NCI-H2227 treated with DMSO at 0.1 percent for 48 hours (cell line): Measurements from ENCODE around the gene AQR.
"Not testable (repeated sequence)": the region's sequence is repeated elsewhere in the genome, so short reads cannot be mapped to it uniquely, and the experiment has no call there.

Experiments
- DNase-seq: peaks from one replicate; lab custom pipeline; 2025; lab: John Stamatoyannopoulos, UW

Gene AQR

GRCh38 chr15:34953851-34954250 lies 15.7 kb downstream of the AQR start:
- no peak for DNase-seq

- no peak for DNase-seq
Observed at GRCh38 chr15:34952481-34952880, 17.1 kb downstream of the AQR start.

- DNase-seq, result no peak
Observed at GRCh38 chr15:34951993-34952392, 17.5 kb downstream of the AQR start.

- DNase-seq, result no peak
Observed at GRCh38 chr15:34944936-34945335, 24.6 kb downstream of the AQR start.

DNA sequence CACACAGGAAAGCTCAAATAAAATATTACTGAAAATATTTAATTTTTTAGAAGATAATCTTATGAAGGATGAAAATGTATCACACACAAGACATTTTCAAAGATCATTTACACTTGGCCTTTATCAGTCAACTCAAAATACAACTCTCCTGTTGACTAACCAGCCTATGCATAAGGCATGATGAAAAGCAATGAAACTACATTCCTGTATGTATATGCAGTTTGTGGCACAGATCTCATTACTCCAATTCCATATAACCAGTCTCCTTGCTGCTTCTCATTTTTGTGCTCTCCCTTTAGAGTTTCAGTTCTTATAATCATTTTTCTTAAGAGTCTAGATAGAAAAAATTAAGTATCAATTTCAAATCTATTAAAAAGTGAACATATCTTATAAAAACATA lies 25.8 kb downstream of the AQR start:
- DNase-seq, result no peak

DNA sequence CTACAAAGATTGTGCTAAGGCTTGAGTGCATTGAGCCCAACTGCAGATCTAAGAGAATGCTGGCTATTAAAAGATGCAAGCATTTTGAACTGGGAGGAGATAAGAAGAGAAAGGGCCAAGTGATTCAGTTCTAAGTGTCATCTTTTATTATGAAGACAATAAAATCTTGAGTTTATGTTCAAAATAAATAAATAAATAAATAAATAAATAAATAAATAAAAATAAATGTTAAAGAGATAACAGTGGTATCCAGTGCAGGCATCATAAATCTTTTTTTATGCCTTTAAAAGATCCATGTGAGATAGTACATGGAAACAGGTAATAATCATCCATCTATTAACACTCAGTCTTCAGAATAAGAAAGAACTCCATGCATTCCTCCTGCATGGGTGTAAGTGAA lies 26.3 kb downstream of the AQR start:
- not testable (repeated sequence) for DNase-seq

DNA sequence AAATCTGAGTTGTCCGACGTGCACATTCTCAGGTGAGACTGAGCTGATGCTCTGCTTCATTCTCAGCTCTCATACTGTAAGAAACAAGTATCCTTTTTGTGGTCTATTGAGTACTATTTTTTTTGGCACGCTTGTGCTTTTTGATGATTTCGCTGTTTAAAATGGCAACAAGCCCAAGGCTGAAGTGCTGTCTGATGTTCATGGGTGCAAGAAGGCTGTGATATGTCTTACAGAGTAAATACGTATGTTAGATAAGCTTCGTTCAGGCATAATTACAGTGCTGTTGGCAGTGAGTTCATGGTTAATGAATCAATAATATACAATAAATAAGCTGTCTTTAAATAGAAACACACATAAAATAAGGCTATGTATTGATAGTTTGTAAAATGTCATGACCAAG lies 27.2 kb downstream of the AQR start:
- no peak for DNase-seq

- DNase-seq, result no peak
Observed at GRCh38 chr15:34941831-34942230, 27.7 kb downstream of the AQR start.

DNA sequence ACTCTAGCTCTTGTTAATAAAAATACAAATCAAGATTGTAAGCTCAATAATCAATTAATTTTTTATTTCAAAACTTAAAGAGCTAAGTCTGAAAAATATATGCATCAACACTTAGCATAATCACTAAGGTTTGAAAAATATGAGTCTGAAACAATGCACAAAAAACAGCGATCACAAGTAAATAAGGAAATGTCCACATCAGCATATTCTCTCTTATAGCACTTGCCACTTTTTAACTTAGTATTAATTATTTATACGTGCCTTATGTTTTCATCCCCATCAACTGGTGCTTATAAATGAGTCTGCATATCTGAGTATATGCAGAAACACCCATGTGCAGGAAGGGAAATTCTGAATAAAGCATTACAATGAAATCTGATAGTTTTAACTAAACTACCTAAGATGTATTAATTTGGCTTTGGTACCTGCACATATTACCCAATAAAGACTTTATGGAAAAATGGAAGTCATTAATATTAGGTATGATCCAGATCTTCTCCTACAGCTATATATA lies 28.3 kb downstream of the AQR start:
- DNase-seq, result no peak

DNA sequence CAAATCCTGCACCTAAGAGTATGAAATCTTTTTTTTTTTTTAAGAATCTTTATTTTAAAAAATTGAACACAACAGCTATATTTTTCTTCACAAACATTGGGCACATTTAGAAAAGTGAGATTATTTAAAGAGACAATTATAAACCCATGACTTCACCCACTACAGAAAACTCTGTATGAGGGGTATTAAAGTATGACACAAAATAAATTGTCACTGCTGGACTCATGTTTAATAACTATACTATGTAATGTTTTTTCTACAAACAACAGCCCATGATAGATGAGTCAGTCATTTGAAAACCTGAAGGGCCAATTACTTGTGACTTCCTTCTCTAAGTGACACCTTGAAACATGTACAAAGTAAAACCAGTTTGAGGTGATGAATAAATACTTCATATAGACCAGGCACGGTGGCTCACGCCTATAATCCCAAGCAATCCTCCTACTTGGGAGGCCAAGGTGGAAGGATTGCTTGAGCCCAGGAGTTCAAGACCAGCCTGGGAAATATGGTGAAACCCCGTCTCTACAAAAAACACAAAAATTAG lies 36.0 kb downstream of the AQR start:
- no peak for DNase-seq

DNA sequence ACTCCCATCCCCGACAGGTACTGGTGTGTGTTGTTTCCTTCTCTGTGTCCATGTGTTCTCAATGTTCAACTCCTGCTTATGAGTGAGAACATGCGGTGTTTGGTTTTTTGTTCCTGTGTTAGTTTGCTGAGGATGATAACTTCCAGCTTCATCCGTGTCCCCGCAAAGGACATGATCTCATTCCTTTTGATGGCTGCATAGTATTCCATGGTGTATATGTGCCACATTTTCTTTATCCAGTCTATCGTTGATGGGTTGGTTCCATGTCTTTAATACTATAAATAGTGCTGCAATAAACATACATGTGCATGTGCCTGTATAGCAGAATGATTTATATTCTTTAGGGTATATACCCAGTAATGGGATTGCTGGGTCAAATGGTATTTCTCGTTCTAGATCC lies 41.2 kb downstream of the AQR start:
- not testable (repeated sequence) for DNase-seq

DNA sequence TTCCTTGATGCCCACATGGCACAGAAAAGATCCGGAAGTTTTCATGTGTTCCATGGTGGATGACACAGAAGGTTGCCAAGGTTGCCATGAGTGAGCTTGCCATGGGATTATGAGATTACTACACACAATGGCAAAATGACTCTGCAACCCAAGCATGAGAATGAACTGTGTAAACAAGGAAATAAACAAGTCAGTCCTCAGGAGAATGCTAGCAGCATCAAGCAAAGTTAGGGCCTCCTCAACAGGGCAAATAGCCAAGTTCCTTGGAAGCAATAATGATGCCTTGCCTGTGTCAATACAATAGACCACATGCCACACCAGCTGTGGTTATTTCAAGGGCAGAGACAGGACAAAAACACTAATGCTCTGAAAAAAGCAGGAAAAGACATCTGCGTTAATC lies 41.8 kb downstream of the AQR start:
- DNase-seq, result no peak

DNA sequence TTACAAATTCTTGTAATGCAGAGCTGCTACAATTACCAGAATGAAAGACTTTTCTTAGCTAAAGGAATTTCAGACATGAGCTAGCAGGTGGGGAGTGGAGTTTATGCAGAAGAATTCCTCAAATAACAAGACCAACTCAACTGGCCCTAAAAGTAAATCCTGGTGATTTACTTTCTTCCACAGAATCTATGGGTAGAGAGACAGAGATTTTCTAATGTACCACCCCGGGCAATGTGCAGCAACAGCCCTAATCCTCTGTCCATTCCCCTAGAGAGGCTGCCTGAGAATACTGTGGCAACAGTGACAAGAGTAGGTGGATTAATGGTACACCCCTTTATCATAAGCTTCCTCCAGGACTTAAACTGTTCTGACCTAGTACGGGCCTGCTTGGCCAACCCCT lies 55.2 kb downstream of the AQR start:
- no peak for DNase-seq

GRCh38 chr15:34905047-34905446 lies 64.5 kb downstream of the AQR start:
- DNase-seq, result no peak

- no peak for DNase-seq
Observed at GRCh38 chr15:34904527-34904926, 65.0 kb downstream of the AQR start.

- no peak for DNase-seq
Observed at GRCh38 chr15:34900748-34901147, 68.8 kb downstream of the AQR start.

DNA sequence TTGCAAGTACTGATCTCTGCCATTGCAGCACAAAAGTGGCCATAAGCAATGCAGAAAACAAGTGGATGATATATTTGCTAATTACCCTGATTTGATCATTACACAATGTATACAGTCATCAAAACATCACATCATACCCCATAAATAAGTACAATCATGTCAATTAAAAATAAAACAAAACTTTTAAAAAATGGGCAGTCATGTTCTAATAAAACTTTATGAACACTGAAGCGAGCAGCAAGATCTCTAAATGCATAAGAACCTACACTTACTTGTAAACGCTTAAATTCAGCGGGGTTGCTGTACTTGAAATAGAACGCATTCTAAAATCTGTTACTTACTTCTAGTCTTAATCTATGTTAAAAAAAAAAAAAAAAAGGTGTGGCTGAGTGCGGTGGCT lies 73.4 kb downstream of the AQR start:
- no peak for DNase-seq

GRCh38 chr15:34893967-34894366 lies 75.6 kb downstream of the AQR start:
- no peak for DNase-seq

- DNase-seq, result no peak
Observed at GRCh38 chr15:34892963-34893591, 76.5 kb downstream of the AQR start.

DNA sequence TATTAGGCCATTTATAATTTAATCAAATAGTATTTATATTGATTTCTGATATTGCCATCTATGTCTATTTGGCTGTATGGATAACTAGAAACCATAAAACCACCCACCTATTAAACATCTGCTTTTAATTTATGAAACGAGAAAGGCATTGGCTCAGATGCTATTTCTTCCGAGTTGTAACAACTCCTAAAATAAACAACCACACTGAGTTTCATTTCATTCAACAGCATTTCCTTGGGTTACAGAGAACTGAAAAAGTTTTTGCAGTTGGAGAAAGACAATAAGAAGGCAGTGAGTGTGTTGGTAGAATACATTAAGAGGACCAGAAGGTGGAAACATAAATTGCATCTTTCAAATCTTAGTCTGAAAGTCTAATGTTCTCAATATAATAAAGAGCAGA lies 79.1 kb downstream of the AQR start:
- DNase-seq, result no peak

DNA sequence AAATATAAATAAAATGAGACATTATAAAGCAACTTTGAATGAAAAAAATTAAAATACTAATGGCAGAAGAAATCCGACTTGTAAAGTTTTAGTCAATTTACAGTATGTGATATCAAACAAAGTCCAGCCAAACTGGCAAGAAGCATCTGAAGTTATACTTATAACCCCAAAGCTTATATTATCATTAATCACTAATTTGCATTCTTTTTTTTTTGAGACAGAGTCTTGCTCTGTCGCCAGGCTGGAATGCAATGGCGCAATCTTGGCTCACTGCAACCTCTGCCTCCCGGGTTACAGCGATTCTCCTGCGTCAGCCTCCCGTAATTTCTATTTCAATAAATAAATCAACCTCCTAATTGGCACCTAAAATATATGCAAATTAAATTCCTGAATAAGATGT lies 80.1 kb downstream of the AQR start:
- no peak for DNase-seq

GRCh38 chr15:34886134-34886533 lies 83.4 kb downstream of the AQR start:
- no peak for DNase-seq

DNA sequence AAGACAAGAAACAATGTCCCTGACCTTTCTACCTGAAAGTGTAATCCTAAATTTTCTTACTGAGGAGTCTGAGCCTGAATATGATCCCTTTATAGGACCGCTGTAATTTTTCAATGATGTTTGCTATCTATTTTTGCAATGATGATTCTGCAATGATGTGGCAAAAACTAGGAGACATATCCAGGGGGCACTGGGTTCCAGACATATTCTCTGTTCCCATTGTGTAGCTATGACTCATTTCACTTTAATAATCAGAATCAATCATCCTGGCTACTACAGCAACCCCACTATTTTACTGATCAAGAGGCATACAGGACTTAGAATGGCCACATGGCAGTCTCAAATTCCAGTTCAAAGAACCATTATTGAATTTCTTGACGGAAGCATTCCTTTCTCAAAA lies 85.9 kb downstream of the AQR start:
- DNase-seq, result no peak

GRCh38 chr15:34883042-34883441 lies 86.5 kb downstream of the AQR start:
- DNase-seq, result no peak
